Adrenal gland (tissue), 12 donors: Measurements from ENCODE around the gene DENND4A. TPM values are rescaled to one million over a fixed set of nuclear protein-coding genes. Genes with fewer than 3 reads are reported as not detected.

Experiments
- DNase-seq, 7 donors: peaks; one replicate each; pipeline ENCODE4 v3.0.0-alpha.2; 2019 to 2020
- H3K27ac ChIP-seq, 5 donors: fragments of 200-600 bp; sonication (generic) in 4 of 5; 1 replicate in 3 of 5; 2 replicates in 2 of 5; pipeline versions ENCODE4 v1.5.1 to v1.8.0; 2016 to 2020; ENCODE audit warnings: mild to moderate bottlenecking in 1 of 5
- H3K27me3 ChIP-seq: fragments of 200-600 bp; 2 replicates; pipeline ENCODE4 v1.8.0; 2021
- H3K36me3 ChIP-seq, 2 donors: fragments of 200-600 bp; replicated peaks in 1 of 2; 1 replicate in 1 of 2; 2 replicates in 1 of 2; pipeline versions ENCODE4 v1.5.1 to v1.8.0; 2018 to 2022
- H3K4me1 ChIP-seq, 2 donors: fragments of 200-600 bp; replicated peaks in 1 of 2; 1 replicate in 1 of 2; 2 replicates in 1 of 2; pipeline versions ENCODE4 v1.5.1 to v1.8.0; 2018 to 2021
- H3K4me3 ChIP-seq, 4 donors: fragments of 200-600 bp; sonication (generic) in 3 of 4; one replicate each; pipeline ENCODE4 v1.5.1; 2016 to 2018
- H3K9me3 ChIP-seq, 3 donors: fragments of 200-600 bp; sonication (generic) in 1 of 3; replicated peaks in 1 of 3; 1 replicate in 2 of 3; 2 replicates in 1 of 3; pipeline versions ENCODE4 v1.5.1 to v1.8.0; 2016 to 2021
- CTCF ChIP-seq, 6 experiments: fragments of 450-650 bp in 4 of 6; fragments of 200-600 bp in 2 of 6; sonication (generic) in 1 of 6; IDR thresholded peaks; 1 replicate in 5 of 6; 2 replicates in 1 of 6; pipeline versions ENCODE4 v1.5.1 to v1.8.0; 2016 to 2021; ENCODE audit warnings: antibody characterized with exemption in 6 of 6, mild to moderate bottlenecking in 2 of 6, moderate library complexity in 1 of 6
- POLR2A ChIP-seq, 2 donors: fragments of 450-650 bp; IDR thresholded peaks; one replicate each; pipeline ENCODE4 v1.6.1; 2017; ENCODE audit warnings: antibody characterized with exemption in 2 of 2, mild to moderate bottlenecking in 2 of 2, moderate library complexity in 1 of 2
- WGBS, 4 donors: extraction: QIAGEN DNeasy Blood & Tissue Kit in 2 of 4; methylation state at CpG; one replicate each; pipeline versions ENCODE4 v1.1.5 to v1.1.7; 2013 to 2017; 5-methylcytosine and 5-hydroxymethylcytosine counted together
- intact Hi-C, 2 donors: fragments of 100-400 bp; cut with DNase I; formaldehyde crosslinking; loops; one replicate each; pipeline versions ENCODE4 v1.14.1 to v1.15.0; 2022 to 2023
- polyA plus RNA-seq, 3 donors: library from polyadenylated mRNA; stranded (reverse); fragments of 200-250 nt in 2 of 3; fragments of 350-450 nt in 1 of 3; fragmentation: Illumina TruSeq in 1 of 3; extraction: RNeasy Lipid Tissue Mini Kit (QIAGEN cat#74804) in 1 of 3; gene quantifications; one replicate each; pipeline ENCODE4 v1.2.3, GENCODE V29; 2013 to 2014
- total RNA-seq, 9 donors: library from RNA; depleted of rRNA in 4 of 9; stranded (reverse); fragments of >200 nt in 4 of 9; fragments of 120-200 nt in 1 of 9; fragmentation: NEBNext Ultra II Directional in 1 of 9; extraction: Animal tissue kit (Norgen Biotek cat#: 25700) in 1 of 9; gene quantifications; one replicate each; pipeline versions ENCODE4 v1.1.0 to v1.2.4, GENCODE V29; 2013 to 2023
- donor health status: healthy with polysubstance abuse.
- donor health status: Bipolar disorder and iron deficiency.
- donor health status: DM: yes; HTN: yes; CAD: no.
- donor health status: DM: no; HTN: no; CAD: no.
- donor health status: DM: no; HTN: no; CAD: no.
- donor health status: DM: yes; HTN: yes; CAD: no.

DENND4A gene
- total and polyA plus RNA-seq, 12 donors, result 12.9 to 51.8 (median 35.0) TPM

GRCh38 chr15:65655026-65655425, 137.1 kb downstream of the DENND4A start:
- no peak for TF ChIP-seq POLR2A (IDR thresholded peaks at IDR 0.05)
- Histone ChIP-seq H3K36me3 (peaks cover 0 to 25% of the 10 kb centered on the region in 2 donors), H3K4me1 (no peaks in the 10 kb centered on the region), H3K9me3 (no peaks in the 10 kb centered on the region), H3K27me3 (no peaks in the 10 kb centered on the region), H3K4me3 (no peak overlapping the region), H3K27ac (no peak overlapping the region)
- intact Hi-C loops, result no loop called here
- DNase-seq, result no peak
- 94 to 100% (median 98%) methylated on average over 1 of the region's 1 CpG for WGBS, 4 donors

- WGBS, 4 donors, result 91 to 92% (median 92%) methylated on average over 5 of the region's 5 CpGs
- intact Hi-C loops, result no loop called here
- Histone ChIP-seq H3K27me3 (no peaks in the 10 kb centered on the region), H3K4me1 (no peaks in the 10 kb centered on the region), H3K4me3 (no peak overlapping the region), H3K9me3 (no peaks in the 10 kb centered on the region), H3K27ac (no peak overlapping the region), H3K36me3 (peaks cover 0 to 25% of the 10 kb centered on the region in 2 donors)
- TF ChIP-seq POLR2A (IDR thresholded peaks at IDR 0.05) (no peak), CTCF (IDR thresholded peaks at IDR 0.05) (no peak)
- DNase-seq, result no peak
Observed at GRCh38 chr15:65653801-65654521, 138.1 kb downstream of the DENND4A start.

GRCh38 chr15:65653341-65653740, 138.8 kb downstream of the DENND4A start:
- no peak overlapping the region for H3K4me3 ChIP-seq
- H3K9me3 ChIP-seq, result no peaks in the 10 kb centered on the region
- peaks cover 0 to 25% of the 10 kb centered on the region in 2 donors for H3K36me3 ChIP-seq
- H3K4me1 ChIP-seq, result no peaks in the 10 kb centered on the region
- DNase-seq, result no peak
- no peaks in the 10 kb centered on the region for H3K27me3 ChIP-seq
- no peak overlapping the region for H3K27ac ChIP-seq
- TF ChIP-seq POLR2A (IDR thresholded peaks at IDR 0.05) (no peak), CTCF (IDR thresholded peaks at IDR 0.05) (no peak)
- intact Hi-C loops, result no loop called here

GRCh38 chr15:65651831-65652749, 140.0 kb downstream of the DENND4A start:
- no peak for TF ChIP-seq POLR2A (IDR thresholded peaks at IDR 0.05)
- TF ChIP-seq CTCF (IDR thresholded peaks at IDR 0.05), result no peak
- no peak overlapping the region for H3K4me3 ChIP-seq
- no peak for DNase-seq
- no peaks in the 10 kb centered on the region for H3K4me1 ChIP-seq
- H3K9me3 ChIP-seq, result no peaks in the 10 kb centered on the region
- H3K36me3 ChIP-seq, result peaks cover 0 to 25% of the 10 kb centered on the region in 2 donors
- WGBS, 4 donors, result 79 to 92% (median 87%) methylated on average over 11 of the region's 11 CpGs
- H3K27ac ChIP-seq, result no peak overlapping the region
- no peaks in the 10 kb centered on the region for H3K27me3 ChIP-seq
- intact Hi-C loops, result no loop called here
